Activated effector memory CD4-positive, alpha-beta T cell treated with Interleukin-2 at 50 U/mL for 16 hours (primary cell): Measurements from ENCODE around the gene CXCL12.

ENCODE experiments used
- DNase-seq: peaks from one replicate; pipeline ENCODE4 v3.0.0-alpha.2; 2020

Gene CXCL12

DNA sequence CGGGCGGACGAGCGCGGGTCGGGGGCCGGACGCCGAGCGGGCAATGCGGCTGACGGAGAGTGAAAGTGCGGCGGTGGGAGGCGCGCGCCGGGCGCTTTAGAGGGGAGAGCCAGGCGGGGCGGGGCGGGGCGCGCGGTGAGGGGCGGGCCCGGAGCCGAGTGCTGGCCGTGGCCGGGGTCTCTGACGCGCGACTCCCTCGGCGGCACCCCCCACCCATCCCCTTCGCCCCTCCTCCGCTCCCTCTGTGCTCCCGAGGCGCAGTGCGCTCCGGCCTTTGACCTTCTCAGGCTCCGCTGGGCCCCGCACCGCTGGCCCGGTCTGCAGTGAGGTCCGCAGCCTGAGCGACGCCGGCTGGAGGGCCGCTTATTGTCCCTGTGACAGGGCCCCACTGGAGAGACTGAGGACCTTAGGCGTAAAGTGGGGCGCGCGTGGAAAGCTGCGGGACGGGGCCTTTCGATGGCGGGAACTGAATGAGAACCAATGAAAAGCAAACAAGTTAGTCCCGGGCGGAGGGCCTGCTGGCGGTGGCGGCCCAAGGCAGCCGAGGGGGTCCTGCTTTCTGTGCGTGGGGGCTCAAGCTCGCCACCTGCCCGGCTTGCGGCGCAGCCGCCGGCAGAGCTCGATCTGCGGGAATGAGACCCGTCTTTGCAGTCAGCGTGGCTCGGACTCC is at the start of gene CXCL12:
TSS of gene CXCL12 (minus strand) at position 72 of the 670 bp plus-strand sequence. CDS start 92 bp downstream, outside the sequence.
- no peak for DNase-seq

- no peak for DNase-seq
These were observed 42.6 kb upstream of the CXCL12 start for GRCh38 chr10:44427479-44427878.

GRCh38 chr10:44427037-44427436 is 42.1 kb upstream of the CXCL12 start:
- no peak for DNase-seq

DNA sequence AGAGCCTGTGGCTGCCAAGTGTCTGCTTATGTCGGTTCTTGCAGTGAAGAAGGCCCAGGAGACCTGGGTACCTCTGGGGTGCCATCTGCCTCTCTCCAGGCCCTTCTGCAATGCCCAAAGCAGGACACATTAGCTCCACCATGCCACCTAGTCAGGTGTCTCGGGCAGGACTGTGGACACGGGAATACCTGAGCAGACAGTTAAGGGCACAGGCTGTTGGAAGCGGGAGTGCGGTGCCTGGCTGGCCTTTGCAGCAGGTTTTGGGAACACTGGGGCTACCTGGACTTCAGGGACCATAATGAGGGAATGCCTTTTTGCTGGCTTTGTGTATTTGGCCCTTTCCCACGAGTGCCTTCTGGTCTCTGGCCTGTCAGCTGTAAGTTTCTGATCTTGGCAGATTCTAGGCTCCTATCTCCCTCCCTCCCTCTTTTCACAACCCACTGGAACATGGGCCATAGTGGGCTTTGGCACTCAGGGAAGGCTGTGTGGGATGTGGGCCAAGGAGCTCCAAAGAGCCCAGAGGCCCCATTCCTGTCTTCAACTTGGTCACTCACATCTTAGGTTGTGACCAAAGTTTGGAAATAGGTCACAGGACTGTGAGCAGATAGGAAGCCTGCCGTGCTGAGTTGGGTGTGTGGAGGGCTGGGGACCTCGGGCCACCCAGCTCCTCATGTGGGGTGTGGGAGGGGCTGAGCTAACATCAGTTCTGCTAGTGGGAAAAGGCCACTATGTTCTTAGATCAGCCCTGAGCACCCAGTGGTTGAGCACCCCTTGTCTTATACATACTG is 41.5 kb upstream of the CXCL12 start:
- no peak for DNase-seq

DNA sequence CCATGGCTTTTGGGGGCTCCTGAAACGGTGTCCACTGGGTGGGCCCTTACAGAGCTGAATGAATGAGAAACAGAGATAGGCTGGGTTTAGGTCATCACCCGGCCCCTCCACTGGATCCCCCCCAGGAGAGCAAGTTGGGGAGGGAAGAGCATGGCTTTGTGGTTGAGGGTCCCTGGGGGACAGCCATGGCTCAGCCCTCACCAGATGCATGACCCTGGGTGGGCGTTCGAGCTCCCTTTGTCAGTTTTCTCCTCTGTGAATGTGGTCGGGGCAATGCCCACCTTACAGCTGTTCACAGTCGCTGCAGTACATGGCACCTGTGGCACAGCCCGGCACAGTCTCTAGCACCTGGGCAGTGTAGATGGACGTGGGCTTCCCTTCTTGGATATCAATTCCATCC is 40.6 kb upstream of the CXCL12 start:
- DNase-seq, result no peak

DNA sequence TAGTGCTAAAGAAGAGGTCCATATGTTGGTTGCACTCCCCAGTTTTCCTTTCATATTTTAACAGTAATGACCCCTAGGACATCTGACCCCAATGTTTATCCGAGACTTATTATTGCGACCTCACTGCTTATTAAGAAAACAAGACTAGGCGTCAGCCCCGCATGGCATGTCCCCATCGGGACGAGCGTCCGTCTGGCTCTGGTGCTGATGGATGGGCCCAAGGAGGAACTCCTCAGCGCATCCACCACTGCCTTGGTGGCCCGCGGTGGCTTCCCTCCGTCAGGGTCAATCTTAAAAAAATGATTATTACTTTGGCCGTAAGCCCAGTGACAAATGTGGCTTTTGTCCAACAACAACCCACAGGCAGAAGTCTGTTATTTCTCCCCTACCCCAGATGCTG is 40.1 kb upstream of the CXCL12 start:
- DNase-seq, result no peak

GRCh38 chr10:44424298-44424697 is 39.4 kb upstream of the CXCL12 start:
- no peak for DNase-seq

GRCh38 chr10:44422570-44423101 is 37.7 kb upstream of the CXCL12 start:
- no peak for DNase-seq

DNA sequence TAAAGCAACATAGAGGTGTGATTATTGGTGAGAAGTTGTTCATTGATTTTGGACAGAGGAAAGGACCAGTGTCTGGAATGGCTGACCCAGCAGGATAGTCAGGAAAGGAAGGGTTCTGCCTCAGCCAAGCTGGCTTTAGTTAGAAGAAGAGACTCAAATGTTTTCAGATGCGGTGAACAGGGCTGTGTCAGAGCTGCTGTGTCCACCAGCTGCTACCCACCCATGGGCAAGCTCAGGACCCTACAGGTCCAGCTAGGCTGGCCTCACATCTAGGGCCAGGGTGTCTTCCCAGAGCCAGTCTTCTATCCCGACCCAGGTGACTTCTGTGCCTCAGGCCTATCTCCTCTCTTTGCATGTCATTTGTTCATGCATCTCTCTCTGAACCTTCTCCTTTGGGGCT is 37.3 kb upstream of the CXCL12 start:
- no peak for DNase-seq

- DNase-seq, result no peak
These were observed 35.1 kb upstream of the CXCL12 start for GRCh38 chr10:44419790-44420549.

DNA sequence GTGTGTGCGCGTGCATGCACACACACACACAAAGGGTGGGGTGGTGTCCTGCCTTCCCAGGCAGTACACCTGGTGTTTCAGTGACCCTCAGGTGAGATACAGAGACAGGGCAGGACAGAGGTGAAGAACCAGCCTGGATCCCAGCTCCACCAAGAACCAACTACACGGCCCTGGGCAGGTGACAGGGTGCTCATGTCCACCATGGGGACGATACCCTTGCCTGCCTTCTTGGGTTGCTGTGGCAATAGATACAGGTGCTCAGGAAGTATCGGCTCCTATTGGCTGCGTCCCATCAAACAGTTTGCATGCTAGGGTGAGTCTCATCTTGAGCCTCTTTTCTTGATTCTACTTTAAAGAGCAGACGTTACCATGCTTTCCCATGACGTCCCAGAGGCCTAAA is 33.7 kb upstream of the CXCL12 start:
- DNase-seq, result no peak

DNA sequence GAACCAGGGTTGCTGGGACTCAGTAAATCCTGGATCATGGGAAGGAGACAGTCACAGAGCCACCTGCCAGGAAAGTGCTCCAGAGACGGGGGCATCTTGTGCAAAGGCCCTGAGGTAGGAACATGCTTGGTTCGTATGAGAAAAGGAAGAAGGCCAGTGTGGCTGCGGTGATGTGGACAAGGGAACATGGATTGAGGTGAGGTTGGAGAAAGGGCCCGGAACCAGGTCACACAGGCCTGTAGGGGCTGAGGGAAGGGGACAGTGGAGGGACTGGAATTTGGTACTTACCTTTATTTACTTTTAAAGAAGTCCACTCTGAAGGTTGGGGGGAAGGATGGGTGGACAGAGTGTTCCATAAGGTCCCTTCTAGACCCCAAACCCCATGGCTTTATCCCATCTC is 32.9 kb upstream of the CXCL12 start:
- no peak for DNase-seq

DNA sequence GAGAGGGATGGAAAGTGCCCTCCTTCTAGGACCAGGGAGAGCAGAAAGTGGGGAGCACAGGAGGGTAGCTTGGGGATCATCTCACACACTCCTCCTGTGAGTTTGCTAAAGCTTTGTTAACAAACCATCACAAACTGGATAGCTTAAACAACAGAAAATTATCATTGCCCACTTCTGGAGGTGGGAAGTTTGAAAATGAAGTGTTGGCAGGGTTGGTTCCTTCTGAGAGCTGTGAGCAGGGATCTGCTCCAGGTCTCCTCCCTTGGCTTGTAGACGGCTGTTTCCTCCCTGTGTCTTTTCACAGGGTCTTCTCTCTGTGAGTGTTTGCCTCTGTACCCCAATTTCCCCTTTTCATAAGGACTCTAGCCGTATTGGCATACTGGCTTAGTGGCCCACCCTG is 32.0 kb upstream of the CXCL12 start:
- no peak for DNase-seq

- DNase-seq, result no peak
These were observed 31.3 kb upstream of the CXCL12 start for GRCh38 chr10:44416021-44416771.

DNA sequence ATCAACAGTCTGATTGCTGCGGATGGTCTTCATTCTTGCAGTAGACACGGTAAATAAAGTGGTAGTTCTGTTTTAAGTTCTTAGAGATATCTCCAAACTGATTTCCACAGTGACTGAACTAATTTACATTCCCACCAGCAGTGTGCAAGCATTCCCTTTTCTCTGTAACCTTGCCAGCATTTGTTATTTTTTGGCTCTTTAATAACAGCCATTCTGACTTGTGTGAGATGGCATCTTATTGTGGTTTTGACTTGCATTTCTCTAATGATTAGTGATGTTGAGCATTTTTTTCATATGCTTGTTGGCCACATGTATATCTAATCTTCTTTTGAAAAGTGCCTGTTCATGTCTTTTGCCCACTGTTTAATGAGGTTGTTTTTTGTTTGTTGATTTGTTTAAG is 30.2 kb upstream of the CXCL12 start:
- no peak for DNase-seq

DNA sequence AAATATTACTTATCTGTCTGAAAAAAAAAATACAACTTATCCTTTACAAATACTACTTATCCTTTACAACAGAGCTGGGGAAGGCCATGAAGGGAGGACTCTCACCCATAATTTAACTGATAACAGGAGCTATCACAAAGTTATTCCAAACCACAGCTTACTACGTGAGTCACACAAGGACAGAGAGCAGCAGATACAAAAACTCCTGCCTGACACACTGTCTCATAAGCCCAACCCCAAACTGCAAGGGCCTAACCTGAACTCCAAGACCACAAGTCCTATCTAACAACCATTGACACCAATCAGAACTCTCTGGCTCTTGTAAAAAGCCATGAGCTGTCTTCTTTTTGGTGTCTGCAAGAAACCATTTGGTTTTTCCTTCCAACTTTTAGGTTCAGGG is 28.5 kb upstream of the CXCL12 start:
- no peak for DNase-seq

DNA sequence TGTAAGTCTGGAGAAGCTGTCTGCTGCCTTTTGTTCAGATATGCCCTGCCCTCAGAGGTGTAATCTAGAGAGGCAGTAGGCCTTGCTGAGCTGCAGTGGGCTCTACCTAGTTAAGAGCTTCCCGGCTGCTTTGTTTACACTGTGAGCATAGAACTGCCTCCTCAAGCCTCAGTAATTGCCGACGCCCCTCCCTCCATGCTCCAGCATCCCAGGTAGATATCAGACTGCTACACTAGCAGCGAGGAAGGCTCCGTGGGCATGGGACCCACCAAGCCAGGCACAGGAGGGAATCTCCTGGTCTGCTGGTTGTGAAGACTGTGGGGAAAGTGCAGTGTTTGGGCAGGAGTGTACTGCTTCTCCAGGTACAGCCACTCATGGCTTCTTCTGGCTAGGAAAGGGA is 26.4 kb upstream of the CXCL12 start:
- no peak for DNase-seq

- no peak for DNase-seq
These were observed 20.0 kb upstream of the CXCL12 start for GRCh38 chr10:44404741-44405437.

- no peak for DNase-seq
These were observed 17.7 kb upstream of the CXCL12 start for GRCh38 chr10:44402465-44403195.

DNA sequence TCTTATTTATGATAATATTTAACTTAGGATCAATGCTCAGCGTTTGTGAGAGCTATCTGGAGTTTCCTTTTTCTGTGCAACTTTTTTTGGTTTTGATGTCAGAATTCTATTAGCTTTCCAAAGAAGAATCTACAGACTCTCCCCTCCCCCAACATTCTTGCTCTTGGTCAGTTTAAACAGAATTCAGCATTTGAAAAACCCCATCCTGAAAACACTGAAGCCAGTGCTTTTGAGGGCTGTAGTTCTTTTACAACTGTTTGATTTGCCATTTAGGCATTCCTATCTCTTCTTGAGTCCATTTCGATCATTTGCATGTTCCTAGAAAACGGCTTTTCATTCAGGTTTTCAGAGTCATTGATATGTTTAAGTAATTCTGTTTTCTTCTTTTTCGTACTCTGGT is 15.6 kb upstream of the CXCL12 start:
- DNase-seq, result no peak

DNA sequence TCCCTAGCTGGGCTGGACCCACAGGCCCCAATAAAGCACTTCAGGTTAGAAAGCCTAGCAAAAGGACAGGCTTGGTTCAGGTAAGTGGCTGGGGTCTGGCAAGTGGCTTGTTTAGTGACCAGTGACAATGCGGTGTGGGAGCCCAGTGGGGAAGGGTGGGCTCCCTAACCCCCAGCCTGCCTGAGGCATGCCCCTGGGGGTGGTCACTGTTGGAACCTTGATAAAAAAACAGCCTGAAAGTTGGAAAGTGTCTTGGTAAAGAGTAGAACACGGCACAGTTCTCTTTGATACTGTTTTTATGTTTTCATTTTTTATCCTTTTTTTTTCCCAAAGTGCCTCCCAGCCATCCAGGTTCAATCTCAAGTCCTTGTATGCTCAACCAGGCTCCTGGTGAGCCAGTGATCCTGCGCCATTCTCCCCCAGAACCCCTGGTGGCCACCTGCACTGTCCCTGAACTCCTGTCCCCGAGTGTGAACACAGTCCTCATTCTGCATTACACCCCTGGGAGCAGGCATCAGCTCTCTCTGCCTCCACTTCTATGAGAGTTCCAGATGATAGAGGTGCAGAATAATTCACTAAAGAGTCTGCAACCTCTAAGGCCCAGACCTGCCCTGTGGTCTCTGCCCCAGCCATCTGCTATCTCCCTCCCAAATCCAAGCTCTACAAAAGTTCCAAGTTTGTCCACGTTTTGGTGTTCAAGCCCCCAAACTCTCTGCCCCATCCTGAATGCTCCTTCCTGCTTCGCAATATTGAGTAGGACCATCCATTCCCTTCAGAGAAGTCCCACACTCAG is 15.0 kb upstream of the CXCL12 start:
- no peak for DNase-seq
